GM13977 (cell line): ENCODE measurements around the gene PROB1.
"Not testable (repeated sequence)": the region's sequence is repeated elsewhere in the genome, so short reads cannot be mapped to it uniquely, and the experiment has no call there.

ENCODE experiments used
- DNase-seq: peaks from one replicate; pipeline ENCODE4 v3.0.0; 2012; ENCODE audit warnings: low spot score
- in situ Hi-C: fragments of 300-500 bp; cut with MboI; formaldehyde crosslinking; loops from one replicate; pipeline ENCODE4 v1.12.0; 2022; ENCODE audit warnings: low sequenced_read_pairs, low pct_unique_long_range_greater_than_20kb, mixed read lengths, inconsistent platforms; ENCODE audit not compliant: unreplicated experiment
- TF ChIP-seq, protein P1 (sequence below): IDR thresholded peaks from 2 replicates; pipeline ENCODE4 v1.5.1; 2012; ENCODE audit warnings: mild to moderate bottlenecking, control low read depth; ENCODE audit not compliant: insufficient read depth; ENCODE audit errors: extremely low read depth, missing control alignments

Gene PROB1

DNA sequence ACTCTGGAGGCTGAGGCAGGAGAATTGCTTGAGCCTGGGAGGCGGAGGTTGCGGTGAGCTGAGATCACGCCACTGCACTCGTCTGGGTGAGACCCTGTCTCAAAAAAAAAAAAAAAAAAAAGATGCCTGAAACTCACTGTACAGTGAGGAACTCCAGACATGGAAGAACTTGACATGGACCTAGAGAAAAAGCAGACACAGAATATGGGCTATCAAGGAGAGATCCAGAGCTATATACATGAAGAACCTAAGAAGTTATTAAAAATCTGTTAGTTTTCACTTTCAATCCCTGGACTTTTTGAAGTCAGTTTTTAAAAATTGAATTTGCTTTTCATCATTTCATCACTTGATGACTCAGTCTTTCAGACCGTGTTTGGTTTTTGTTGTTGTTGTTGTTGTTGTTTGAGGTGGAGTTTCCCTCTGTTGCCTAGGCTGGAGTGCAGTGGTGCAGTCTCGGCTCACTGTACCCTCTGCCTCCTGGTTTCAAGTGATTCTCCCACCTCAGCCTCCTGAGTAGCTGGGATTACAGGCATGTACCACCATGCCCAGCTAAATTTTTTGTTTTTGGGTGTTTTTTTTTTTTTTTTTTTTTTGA is 33.0 kb downstream of the PROB1 start:
- DNase-seq, result no peak
- in situ Hi-C loops, result no loop called here
- TF ChIP-seq, protein P1, sequence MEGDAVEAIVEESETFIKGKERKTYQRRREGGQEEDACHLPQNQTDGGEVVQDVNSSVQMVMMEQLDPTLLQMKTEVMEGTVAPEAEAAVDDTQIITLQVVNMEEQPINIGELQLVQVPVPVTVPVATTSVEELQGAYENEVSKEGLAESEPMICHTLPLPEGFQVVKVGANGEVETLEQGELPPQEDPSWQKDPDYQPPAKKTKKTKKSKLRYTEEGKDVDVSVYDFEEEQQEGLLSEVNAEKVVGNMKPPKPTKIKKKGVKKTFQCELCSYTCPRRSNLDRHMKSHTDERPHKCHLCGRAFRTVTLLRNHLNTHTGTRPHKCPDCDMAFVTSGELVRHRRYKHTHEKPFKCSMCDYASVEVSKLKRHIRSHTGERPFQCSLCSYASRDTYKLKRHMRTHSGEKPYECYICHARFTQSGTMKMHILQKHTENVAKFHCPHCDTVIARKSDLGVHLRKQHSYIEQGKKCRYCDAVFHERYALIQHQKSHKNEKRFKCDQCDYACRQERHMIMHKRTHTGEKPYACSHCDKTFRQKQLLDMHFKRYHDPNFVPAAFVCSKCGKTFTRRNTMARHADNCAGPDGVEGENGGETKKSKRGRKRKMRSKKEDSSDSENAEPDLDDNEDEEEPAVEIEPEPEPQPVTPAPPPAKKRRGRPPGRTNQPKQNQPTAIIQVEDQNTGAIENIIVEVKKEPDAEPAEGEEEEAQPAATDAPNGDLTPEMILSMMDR, result no peak

DNA sequence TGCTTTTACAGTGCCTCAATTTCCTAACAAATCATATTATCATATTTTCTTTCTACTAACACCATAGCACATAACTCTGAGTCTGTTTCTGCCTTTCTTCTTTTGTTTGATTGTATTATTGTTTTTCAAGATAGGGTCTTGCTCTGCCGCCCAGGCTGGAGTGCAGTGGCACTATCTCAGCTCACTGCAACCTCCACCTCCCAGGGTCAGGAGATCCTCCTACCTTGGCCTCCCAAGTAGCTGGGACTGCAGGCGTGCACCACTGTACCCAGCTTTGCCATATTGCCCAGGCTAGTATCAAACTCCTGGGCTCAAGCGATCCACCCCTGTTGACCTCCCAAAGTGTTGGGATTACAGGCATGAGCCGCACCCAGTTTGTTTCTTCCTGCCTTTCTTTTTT is 34.5 kb downstream of the PROB1 start:
- in situ Hi-C loops, result no loop called here
- DNase-seq, result no peak
- TF ChIP-seq, protein P1, result no peak

DNA sequence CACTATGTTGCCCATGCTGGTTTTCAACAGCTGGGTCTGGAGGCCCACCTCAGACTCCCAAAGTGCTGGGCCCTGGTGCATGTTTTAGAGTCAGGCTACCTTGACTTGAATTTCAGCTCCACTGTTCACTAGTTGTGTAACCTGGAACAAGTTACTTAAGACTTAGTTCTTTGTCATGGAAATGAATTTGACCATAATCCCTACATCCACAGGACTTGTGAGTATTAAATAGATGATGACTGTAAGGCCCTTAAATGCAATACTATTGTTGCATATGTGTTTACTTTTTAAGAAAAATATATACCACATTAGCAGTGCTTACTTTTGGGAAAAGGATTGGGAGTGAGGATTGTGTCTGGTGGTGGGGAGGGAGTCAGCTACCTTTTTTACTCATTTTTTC is 36.8 kb downstream of the PROB1 start:
- TF ChIP-seq, protein P1, result no peak
- no peak for DNase-seq
- in situ Hi-C loops, result no loop called here

DNA sequence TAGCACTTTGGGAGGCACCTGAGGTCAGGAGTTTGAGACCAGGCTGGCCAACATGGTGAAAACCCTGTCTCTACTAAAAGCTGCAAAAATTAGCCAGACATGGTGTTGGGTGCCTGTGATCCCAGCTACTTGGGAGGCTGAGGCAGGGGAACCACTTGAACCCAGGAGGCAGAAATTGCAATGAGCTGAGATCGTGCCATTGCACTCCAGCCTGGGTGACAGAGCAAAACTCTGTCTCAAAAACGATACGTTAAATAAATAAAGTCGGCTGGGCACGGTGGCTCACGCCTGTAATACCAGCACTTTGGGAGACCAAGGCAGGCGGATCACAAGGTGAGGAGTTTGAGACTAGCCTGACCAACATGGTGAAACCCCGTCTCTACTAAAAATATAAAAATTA is 39.0 kb downstream of the PROB1 start:
- in situ Hi-C loops, result not testable (repeated sequence)

DNA sequence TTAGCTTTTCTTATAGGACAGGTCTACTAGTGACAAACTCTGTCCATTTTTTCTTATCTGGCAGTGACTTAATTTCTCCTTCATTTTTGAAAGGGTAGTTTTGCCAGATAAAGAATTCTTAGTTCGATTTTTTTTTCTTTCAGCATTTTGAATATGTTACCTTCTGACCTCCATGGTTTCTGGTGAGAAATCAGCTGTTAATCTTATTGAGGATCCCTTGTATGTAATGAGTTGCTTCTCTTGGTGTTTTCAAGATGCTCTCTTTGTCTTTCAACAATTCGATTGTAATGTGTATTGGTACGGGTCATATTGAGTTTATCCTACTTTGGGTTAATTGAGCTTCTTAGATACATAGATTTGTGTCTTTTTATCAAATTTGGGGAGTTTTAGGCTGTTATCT is 40.7 kb downstream of the PROB1 start:
- TF ChIP-seq, protein P1, result no peak
- no peak for DNase-seq
- in situ Hi-C loops, result no loop called here

More for the DNA sequence above, 39.0 kb downstream of the PROB1 start:
- not testable (repeated sequence) for DNase-seq

DNA sequence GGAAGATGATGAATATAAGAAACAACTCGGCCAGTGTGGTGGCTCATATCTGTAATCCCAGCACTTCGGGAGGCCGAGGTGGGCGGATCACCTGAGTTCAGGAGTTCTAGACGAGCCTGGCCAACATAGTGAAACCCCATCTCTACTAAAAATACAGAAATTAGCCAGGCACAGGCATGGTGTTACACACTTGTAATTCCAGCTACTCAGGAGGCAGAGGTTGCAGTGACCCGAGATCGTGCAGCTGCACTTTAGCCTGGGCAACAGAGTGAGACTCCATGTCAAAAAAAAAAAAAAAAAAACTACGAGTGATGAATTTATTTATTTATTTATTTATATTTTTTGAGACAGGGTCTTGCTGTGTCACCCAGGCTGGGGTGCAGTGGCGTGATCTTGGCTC is 47.0 kb downstream of the PROB1 start:
- in situ Hi-C loops, DNase-seq: not testable (repeated sequence)

DNA sequence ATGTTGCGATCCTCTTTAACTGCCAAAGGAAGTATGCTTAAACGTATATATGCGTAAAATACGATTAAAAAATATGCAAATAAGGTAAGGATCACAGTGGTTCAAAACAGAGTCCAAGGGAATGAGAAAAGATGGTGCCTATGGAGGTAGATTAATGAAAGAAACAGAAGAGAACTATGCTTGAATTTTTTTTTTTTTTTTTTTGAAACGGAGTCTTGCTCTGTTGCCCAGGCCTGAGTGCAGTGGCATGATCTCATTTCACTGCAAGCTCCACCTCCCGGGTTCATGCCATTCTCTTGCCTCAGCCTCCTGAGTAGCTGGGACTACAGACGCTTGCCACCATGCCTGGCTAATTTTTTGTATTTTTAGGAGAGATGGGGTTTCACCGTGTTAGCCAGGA is 49.5 kb downstream of the PROB1 start:
- in situ Hi-C loops, DNase-seq: not testable (repeated sequence)

DNA sequence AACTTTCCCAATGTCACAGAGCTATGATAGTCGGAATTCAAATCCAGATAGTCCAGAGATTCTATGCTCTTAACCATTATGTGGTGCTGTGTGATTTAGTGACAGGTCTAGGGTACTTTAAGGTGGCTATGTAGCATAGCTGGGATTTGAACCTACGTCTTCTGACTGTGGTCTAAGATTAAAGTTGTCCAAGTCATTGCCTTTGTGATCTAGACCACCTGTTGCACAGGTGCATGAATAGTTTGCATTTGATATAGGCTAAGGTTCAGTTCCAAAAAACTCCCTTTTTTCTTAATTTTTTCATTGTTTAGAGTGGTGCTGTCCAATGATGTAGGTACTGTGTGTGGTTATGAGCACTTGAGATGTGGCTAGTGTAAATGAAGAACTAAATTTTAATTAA is 50.7 kb downstream of the PROB1 start:
- TF ChIP-seq, protein P1, result no peak
- in situ Hi-C loops, result no loop called here
- no peak for DNase-seq
